GM12892 (cell line): ENCODE data around the gene CCDC83. TPM values are rescaled to one million over a fixed set of nuclear protein-coding genes. Genes with fewer than 3 reads are reported as not detected.
A peak's percentile ranks its signal among the peaks of the same experiment; 100 is the strongest.

Experiments used
- DNase-seq: peaks from one replicate; pipeline ENCODE4 v3.0.0; 2011; ENCODE audit not compliant: insufficient read length
- FAIRE-seq: peaks from 2 replicates; lab custom pipeline; 2011; peaks lifted over from hg19 to GRCh38; lab: Jason Lieb, UNC
- POLR2A ChIP-seq: IDR thresholded peaks from 2 replicates; pipeline ENCODE4 v1.6.1; 2011; ENCODE audit warnings: low read depth, low read length, control low read depth
- POLR2AphosphoS5 ChIP-seq: IDR thresholded peaks from 2 replicates; pipeline ENCODE4 v1.6.1; 2011; ENCODE audit warnings: low read depth, low read length, control low read depth
- TAF1 ChIP-seq: IDR thresholded peaks from 2 replicates; pipeline ENCODE4 v1.6.1; 2011; ENCODE audit warnings: low read depth, mild to moderate bottlenecking, control low read depth, low read length, borderline replicate concordance
- polyA plus RNA-seq: library from polyadenylated mRNA; unstranded; fragments of >200 nt; gene quantifications from one replicate; pipeline ENCODE4 v1.2.1, GENCODE V29; 2012; ENCODE audit warnings: missing spikeins, inconsistent platforms; ENCODE audit not compliant: missing spikeins

CCDC83 gene
- 0.28 TPM for polyA plus RNA-seq

DNA sequence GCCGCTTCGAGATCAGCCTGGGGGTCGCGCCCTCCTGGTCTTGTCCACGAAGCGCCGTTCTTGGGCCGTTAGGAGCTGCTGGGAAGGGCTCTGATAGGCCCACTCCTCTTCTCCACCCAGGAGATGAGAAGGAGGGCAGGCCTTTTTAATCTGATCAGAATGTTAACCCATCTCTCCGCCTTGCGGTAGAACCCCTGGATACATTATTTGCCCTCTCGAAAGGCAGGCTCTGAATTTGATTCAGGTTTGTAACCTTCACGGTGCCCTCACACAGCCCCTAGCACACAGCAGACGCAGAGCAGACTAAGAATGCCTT lies at the start of gene CCDC83:
Gene CCDC83 (plus strand): TSS at position 43 of the 316 bp plus-strand sequence. CDS start 9,741 bp downstream, outside the sequence.
- FAIRE-seq (no peak), DNase-seq (no peak)
- no peak for TF ChIP-seq POLR2AphosphoS5
- TF ChIP-seq TAF1, result no peak
- no peak for TF ChIP-seq POLR2A

DNA sequence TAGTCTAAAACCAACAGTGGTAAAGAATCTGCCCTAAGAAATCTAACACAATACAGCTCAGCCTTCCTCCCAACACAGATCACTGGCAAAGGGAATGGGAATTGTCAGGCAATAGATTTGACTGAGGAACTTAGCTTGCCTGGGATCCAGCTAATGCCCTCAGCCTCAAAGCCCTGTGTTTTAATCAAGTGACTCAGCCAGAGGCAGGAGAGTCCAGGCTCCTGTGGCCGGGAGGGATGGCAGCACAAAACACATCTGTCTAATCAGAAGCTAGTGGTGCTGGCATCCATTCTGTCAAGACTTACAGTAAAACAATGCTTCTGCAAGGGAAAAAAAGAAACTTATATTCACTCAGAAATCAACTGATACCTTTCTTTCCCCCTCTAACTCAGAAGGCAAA lies 49.8 kb upstream of the CCDC83 start:
- DNase-seq (no peak), FAIRE-seq (no peak)
- no peak for TF ChIP-seq TAF1
- TF ChIP-seq POLR2AphosphoS5, result no peak
- TF ChIP-seq POLR2A, result no peak

DNA sequence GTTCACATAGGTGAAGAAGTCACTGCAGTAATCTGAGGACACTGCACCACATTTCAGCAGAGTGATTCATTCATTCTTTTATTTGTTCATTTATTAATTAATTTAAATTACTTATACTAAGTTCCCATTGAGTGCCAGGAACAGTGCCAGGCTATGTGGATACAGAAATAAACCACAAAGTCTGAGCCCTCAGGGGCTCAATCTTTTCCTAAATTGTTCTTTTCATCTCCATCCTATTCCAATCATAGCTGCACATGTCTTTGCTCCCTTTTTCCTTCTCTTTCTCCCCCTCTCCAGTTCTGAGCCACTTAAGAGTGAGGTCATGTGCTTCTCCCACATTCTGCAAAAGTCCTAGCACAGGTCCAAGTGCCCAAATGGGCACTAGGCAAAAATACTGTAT lies 49.2 kb upstream of the CCDC83 start:
- TF ChIP-seq TAF1 (no peak), POLR2A (no peak)
- no peak for FAIRE-seq
- DNase-seq, result no peak

DNA sequence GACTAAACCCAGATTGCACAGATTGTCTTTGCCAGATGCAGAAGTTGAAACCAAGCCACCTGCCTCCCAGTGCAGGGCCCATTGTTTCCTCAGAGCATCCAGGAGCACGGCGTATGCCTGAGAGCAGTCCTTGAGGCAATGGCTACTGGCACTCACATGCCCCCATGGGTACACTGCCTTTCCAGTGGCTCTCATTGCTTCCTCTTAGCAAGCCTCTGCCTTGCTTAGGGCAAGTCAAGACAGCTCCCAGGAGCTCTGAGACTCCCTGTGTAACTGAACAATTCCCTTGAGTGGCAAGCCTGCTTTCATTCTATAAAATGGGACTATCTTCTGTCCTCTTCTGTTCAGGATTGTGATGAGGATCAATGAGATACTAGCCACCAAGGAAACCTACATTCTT lies 48.3 kb upstream of the CCDC83 start:
- FAIRE-seq, result no peak
- no peak for DNase-seq
- TF ChIP-seq TAF1 (no peak), POLR2AphosphoS5 (no peak), POLR2A (no peak)

DNA sequence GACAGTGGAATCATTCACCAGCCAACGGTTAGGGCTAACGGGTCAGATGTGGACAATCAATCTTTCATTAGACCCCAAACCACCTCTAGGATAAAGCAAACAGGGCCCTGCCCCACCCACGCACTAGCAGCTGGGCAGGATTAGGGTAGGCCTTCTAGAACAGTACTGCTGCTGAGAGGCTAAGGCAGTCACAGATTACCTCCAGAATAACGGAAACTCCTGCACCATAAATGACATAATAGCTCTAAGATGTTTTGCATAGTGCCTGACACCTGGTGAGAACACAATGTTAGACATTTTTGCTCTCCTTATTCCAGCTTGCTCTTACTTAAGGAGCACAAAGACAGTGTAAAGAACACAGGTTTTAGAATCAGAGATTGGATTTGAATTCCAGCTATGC lies 46.0 kb upstream of the CCDC83 start:
- FAIRE-seq (peak; percentile 71), DNase-seq (no peak)
- TF ChIP-seq TAF1 (no peak), POLR2A (no peak)

DNA sequence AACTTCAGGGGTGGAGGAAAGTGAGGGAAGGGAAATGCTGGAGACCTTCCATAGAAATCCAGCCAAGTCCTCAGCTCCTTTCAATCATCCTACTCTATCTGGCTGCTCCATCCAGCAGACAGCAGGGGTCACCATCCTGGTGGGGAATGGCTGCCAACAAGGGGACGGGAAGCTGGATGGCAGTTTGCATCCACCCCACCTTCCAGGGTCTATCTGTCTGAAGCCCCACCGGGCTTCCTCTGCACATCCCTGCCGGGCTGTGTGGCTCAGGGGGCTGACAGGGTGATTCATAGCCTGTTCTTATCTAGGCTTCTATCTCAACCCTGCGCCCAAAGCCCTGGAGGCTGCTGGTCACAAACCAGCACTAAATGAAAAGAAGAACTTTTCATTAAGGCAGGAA lies 45.3 kb upstream of the CCDC83 start:
- TF ChIP-seq POLR2AphosphoS5, result no peak
- no peak for TF ChIP-seq TAF1
- no peak for TF ChIP-seq POLR2A
- FAIRE-seq (no peak), DNase-seq (no peak)

DNA sequence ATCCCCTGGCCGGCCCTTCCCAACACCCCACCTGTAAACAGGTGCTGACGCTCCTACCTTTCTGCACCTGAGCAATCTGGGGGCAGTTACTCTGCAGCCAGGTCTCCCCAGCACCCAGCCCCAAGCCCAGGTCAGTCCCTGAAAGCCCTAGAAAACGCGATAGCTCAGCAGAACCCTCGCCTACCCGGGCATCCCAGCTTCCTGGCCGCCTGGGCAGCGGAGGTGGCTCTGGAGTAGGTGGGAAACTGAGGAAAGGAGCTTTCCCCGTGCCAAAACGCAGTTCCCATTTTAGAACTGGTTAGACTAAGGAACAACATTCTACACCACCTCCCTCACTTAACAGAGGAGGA lies 44.7 kb upstream of the CCDC83 start:
- FAIRE-seq (no peak), DNase-seq (no peak)
- TF ChIP-seq POLR2A (no peak), TAF1 (no peak), POLR2AphosphoS5 (no peak)

DNA sequence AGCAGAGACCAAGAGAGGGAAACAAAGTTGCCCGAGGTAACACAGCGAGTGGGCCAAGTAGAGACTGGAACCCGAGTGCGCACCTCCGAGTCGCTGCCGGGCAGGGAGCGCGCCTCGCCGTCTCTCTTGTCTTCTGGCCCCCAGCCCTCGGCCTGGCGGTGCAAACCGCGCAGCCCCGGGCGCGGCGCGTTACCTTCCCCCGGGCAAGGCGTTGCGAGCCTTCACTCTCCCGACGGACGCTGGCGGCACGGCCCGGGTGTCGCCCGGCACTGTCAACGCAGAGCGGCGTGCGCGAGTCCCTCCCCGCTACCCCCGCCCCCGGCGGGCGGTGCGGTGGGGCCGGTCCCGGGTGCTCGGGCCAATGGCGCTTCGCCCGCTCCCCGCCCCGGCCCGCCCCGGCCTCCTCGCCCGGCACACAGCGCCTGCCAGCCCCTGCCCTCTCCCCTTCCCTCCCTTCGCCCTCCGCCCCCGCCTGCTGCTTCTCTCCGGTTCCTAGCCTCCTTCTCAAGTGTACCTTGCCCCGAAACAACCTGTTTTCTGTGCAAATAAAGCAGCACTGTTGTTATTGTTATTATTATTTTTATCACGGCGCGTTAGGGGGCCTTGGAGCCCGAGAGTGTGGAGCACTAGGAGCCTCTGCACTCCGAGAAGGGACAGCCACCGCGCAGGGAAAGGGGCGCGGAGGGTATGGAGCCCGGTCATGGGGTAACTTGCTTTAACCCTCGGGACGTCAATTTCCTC lies 44.1 kb upstream of the CCDC83 start, which contains the start of gene SYTL2:
Gene SYTL2 (minus strand): TSS at position 271 of the 741 bp plus-strand sequence. CDS start 53,416 bp downstream, outside the sequence.
- FAIRE-seq, result no peak
- no peak for TF ChIP-seq POLR2AphosphoS5
- no peak for TF ChIP-seq TAF1
- TF ChIP-seq POLR2A, result no peak

DNA sequence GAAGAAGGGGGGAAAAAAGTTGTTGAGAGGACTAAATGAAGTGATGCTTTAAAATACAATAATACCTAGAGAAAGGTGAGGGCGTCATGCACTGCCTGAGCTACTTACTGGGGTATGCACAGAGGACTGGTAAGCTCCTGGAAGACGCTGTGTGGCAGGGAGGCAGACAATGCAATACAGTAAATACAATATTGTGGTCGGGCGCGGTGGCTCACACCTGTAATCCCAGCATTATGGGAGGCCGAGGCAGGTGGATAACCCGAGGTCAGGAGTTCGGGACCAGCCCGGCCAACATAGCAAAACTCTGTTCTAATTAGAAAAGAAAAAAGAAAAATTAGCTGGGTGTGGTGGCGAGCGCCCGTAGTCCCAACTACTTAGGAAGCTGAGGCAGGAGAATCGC lies 43.6 kb upstream of the CCDC83 start:
- TF ChIP-seq TAF1, result no peak
- no peak for TF ChIP-seq POLR2A
- TF ChIP-seq POLR2AphosphoS5, result no peak
- no peak for DNase-seq
- no peak for FAIRE-seq

More for the DNA sequence above, 44.1 kb upstream of the CCDC83 start, which contains the start of gene SYTL2:
- DNase-seq, result peak; percentile 49

DNA sequence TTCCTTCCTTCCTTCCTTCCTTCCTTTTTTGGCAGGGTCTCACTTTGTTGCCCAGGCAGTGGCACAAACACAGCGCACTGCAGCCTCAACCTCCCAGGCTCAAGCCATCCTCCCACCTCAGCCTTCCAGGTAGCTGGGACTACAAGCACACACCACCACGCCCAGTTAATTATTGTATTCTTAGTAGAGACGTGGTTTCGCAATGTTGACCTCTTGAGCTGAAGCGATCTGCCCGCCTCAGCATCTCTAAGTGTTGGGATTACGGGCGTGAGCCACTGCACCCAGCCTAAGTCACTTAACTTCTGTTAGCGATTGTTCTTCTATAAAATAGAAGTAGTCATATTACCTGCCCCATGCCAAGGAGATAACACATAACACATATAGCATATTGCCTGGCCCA lies 41.5 kb upstream of the CCDC83 start:
- no peak for TF ChIP-seq POLR2A
- no peak for TF ChIP-seq TAF1
- TF ChIP-seq POLR2AphosphoS5, result no peak
- FAIRE-seq (no peak), DNase-seq (no peak)

DNA sequence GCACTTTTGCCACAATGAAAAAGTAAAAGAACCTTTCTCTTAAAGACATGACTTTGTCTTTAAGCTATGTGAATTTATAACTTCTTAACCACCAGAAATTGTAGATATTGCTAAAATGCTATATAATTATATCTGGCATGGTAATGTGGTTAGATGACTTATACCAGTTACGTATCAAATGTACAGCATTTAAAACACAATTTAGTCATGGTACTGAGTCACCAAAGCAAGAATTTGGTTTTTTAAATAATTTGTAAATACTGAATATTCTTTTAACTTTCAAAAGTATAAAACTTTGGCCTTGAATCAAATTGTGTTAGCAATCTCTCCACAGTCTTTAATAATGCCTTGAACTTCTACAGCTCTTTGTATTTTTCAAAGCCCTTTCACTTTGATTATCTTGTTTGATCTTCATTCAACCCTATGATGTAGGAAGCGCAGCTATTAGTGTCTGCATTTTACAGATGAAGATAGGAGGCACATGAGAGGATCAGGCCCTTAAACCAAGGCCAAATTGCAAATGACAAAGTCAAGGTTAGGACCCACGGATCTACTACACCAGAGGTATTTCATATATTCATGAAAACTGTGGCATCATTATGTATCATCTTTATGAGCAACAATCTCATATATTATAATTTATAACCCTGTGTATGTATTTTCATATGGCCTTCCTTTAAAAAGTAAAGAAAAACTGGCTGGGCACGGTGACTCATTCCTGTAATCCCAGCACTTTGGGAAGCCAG lies 39.8 kb upstream of the CCDC83 start:
- DNase-seq (no peak), FAIRE-seq (no peak)
- TF ChIP-seq POLR2A (no peak), TAF1 (no peak), POLR2AphosphoS5 (no peak)

DNA sequence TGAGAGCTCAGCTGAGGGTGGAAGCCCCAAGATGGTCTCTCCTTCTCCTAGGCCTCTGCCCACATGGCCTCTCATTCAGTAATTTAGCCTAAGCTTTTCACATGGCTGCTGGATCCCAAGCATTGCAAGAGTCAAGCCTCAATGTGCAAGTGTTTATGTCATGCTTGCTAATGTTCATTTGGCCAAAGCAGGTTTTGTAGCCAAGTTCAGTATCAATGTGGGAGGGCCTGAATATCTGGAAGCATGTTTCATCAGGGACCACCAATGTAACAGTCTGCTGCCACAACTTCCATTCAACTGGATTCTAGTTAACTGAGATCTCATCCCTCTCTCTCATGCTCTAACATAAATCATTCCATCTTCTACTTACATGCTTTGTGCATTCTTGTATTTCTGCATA lies 35.7 kb upstream of the CCDC83 start:
- no peak for DNase-seq
- FAIRE-seq, result no peak
- TF ChIP-seq POLR2AphosphoS5 (no peak), POLR2A (no peak), TAF1 (no peak)
